Measurements from ENCODE around the gene ANKRD39. TPM values are rescaled to one million over a fixed set of nuclear protein-coding genes. Genes with fewer than 3 reads are reported as not detected.

ANKRD39 gene
- total RNA-seq, 1 experiment from 2014 or later = 25.3 TPM

GRCh38 chr2:96887493-96888012 is 29.7 kb upstream of the ANKRD39 start:
- no peak for TF ChIP-seq CTCF (conservative IDR thresholded peaks at IDR 0.05; ENCODE audit: low read depth, low read length)
- TF ChIP-seq EZH2 (IDR thresholded peaks at IDR 0.05; ENCODE audit: borderline replicate concordance, low read depth, low read length, poor library complexity, severe bottlenecking) = no peak
- intact Hi-C loops (cut with micrococcal nuclease; ENCODE audit: unreplicated experiment) = no loop called here
- no TSS peak for BruUV-seq (replicated peaks)
- no peak for DNase-seq (ENCODE audit: low spot score)
- H3K27me3 ChIP-seq (replicated peaks; ENCODE audit: insufficient read depth, low read depth, low read length, poor library complexity) = no peaks in the 10 kb centered on the region
- no peak overlapping the region for H3K4me3 ChIP-seq (ENCODE audit: low read depth, low read length, poor library complexity, severe bottlenecking)
- POLR2A ChIA-PET (ENCODE audit: low non-redundant PET) = no interaction called here
- no peaks in the 10 kb centered on the region for H3K36me3 ChIP-seq (ENCODE audit: insufficient read depth, low read length, poor library complexity, severe bottlenecking)
- H3K27ac ChIP-seq (ENCODE audit: low read depth, low read length, poor library complexity, severe bottlenecking) = no peak overlapping the region
- CTCF ChIA-PET = no interaction called here
- no peaks in the 10 kb centered on the region for H3K9me3 ChIP-seq (ENCODE audit: low read depth, low read length, poor library complexity, severe bottlenecking)
- peaks cover under 1% of the 10 kb centered on the region for H3K4me1 ChIP-seq (ENCODE audit: insufficient read depth, low read length, poor library complexity, severe bottlenecking)

- peaks cover 19% of the 10 kb centered on the region for H3K4me1 ChIP-seq (ENCODE audit: insufficient read depth, low read length, poor library complexity, severe bottlenecking)
- H3K4me3 ChIP-seq (ENCODE audit: low read depth, low read length, poor library complexity, severe bottlenecking) = no peak overlapping the region
- no peaks in the 10 kb centered on the region for H3K36me3 ChIP-seq (ENCODE audit: insufficient read depth, low read length, poor library complexity, severe bottlenecking)
- DNase-seq (ENCODE audit: low spot score) = no peak
- H3K9me3 ChIP-seq (ENCODE audit: low read depth, low read length, poor library complexity, severe bottlenecking) = no peaks in the 10 kb centered on the region
- POLR2A ChIA-PET (ENCODE audit: low non-redundant PET) = no interaction called here
- BruUV-seq (replicated peaks) = no TSS peak
- intact Hi-C loops (cut with micrococcal nuclease; ENCODE audit: unreplicated experiment) = no loop called here
- H3K27me3 ChIP-seq (replicated peaks; ENCODE audit: insufficient read depth, low read depth, low read length, poor library complexity) = no peaks in the 10 kb centered on the region
- CTCF ChIA-PET = no interaction called here
- TF ChIP-seq CTCF (conservative IDR thresholded peaks at IDR 0.05; ENCODE audit: low read depth, low read length) = no peak
- no peak for TF ChIP-seq EZH2 (IDR thresholded peaks at IDR 0.05; ENCODE audit: borderline replicate concordance, low read depth, low read length, poor library complexity, severe bottlenecking)
- H3K27ac ChIP-seq (ENCODE audit: low read depth, low read length, poor library complexity, severe bottlenecking) = no peak overlapping the region
Observed at GRCh38 chr2:96885432-96886347, 27.9 kb upstream of the ANKRD39 start.

- no peaks in the 10 kb centered on the region for H3K9me3 ChIP-seq (ENCODE audit: low read depth, low read length, poor library complexity, severe bottlenecking)
- DNase-seq (ENCODE audit: low spot score) = no peak
- H3K27ac ChIP-seq (ENCODE audit: low read depth, low read length, poor library complexity, severe bottlenecking) = no peak overlapping the region
- no TSS peak for BruUV-seq (replicated peaks)
- TF ChIP-seq EZH2 (IDR thresholded peaks at IDR 0.05; ENCODE audit: borderline replicate concordance, low read depth, low read length, poor library complexity, severe bottlenecking) (no peak), CTCF (conservative IDR thresholded peaks at IDR 0.05; ENCODE audit: low read depth, low read length) (no peak)
- POLR2A ChIA-PET (ENCODE audit: low non-redundant PET) = no interaction called here
- intact Hi-C loops (cut with micrococcal nuclease; ENCODE audit: unreplicated experiment) = no loop called here
- H3K4me3 ChIP-seq (ENCODE audit: low read depth, low read length, poor library complexity, severe bottlenecking) = no peak overlapping the region
- CTCF ChIA-PET = no interaction called here
- H3K36me3 ChIP-seq (ENCODE audit: insufficient read depth, low read length, poor library complexity, severe bottlenecking) = no peaks in the 10 kb centered on the region
- H3K27me3 ChIP-seq (replicated peaks; ENCODE audit: insufficient read depth, low read depth, low read length, poor library complexity) = no peaks in the 10 kb centered on the region
- peaks cover 19% of the 10 kb centered on the region for H3K4me1 ChIP-seq (ENCODE audit: insufficient read depth, low read length, poor library complexity, severe bottlenecking)
Observed at GRCh38 chr2:96884299-96885094, 26.7 kb upstream of the ANKRD39 start.

Measured in A673 (cell line).